Uterus (tissue), 4 donors: ENCODE results near the gene EML3. TPM values are rescaled to one million over a fixed set of nuclear protein-coding genes. Genes with fewer than 3 reads are reported as not detected.

Source experiments
- DNase-seq, 2 donors: peaks; one replicate each; pipeline ENCODE4 v3.0.0-alpha.2; 2019 to 2020
- H3K27ac ChIP-seq, 2 donors: fragments of 200-600 bp; sonication (generic); 1 replicate in 1 of 2; 2 replicates in 1 of 2; pipeline ENCODE4 v1.5.1; 2016 to 2018
- H3K27me3 ChIP-seq, 2 donors: fragments of 200-600 bp; sonication (generic); one replicate each; pipeline ENCODE4 v1.5.1; 2018 to 2019; ENCODE audit warnings: control low read depth in 1 of 2
- H3K36me3 ChIP-seq, 2 donors: fragments of 200-600 bp; sonication (generic); one replicate each; pipeline ENCODE4 v1.5.1; 2019; ENCODE audit warnings: control low read depth in 1 of 2
- H3K4me1 ChIP-seq, 2 donors: fragments of 200-600 bp; sonication (generic); one replicate each; pipeline ENCODE4 v1.5.1; 2018 to 2019; ENCODE audit warnings: control low read depth in 1 of 2
- H3K4me3 ChIP-seq, 2 donors: fragments of 200-600 bp; sonication (generic); 1 replicate in 1 of 2; 2 replicates in 1 of 2; pipeline ENCODE4 v1.5.1; 2018 to 2019; ENCODE audit warnings: mild to moderate bottlenecking in 1 of 2
- H3K9me3 ChIP-seq, 2 donors: fragments of 200-600 bp; sonication (generic); one replicate each; pipeline ENCODE4 v1.5.1; 2019; ENCODE audit warnings: control low read depth in 1 of 2
- POLR2A ChIP-seq, 2 donors: fragments of 450-650 bp; IDR thresholded peaks; one replicate each; pipeline ENCODE4 v1.6.1; 2016; ENCODE audit warnings: antibody characterized with exemption in 2 of 2, mild to moderate bottlenecking in 1 of 2, moderate library complexity in 1 of 2
- intact Hi-C: fragments of 100-400 bp; cut with DNase I; formaldehyde crosslinking; loops from one replicate; pipeline ENCODE4 v1.15.1; 2023; ENCODE audit warnings: low total_unique reads
- total RNA-seq, 4 donors: library from RNA; depleted of rRNA in 3 of 4; stranded (reverse); fragments of >200 nt in 3 of 4; gene quantifications; one replicate each; pipeline versions ENCODE4 v1.1.0 to v1.2.4, GENCODE V29; 2014 to 2023
- TF ChIP-seq, protein P1 (sequence below), 4 experiments: fragments of 200-600 bp in 2 of 4; fragments of 450-650 bp in 2 of 4; sonication (generic) in 2 of 4; IDR thresholded peaks; one replicate each; pipeline ENCODE4 v1.5.1; 2016 to 2019; ENCODE audit warnings: antibody characterized with exemption in 4 of 4, mild to moderate bottlenecking in 2 of 4, moderate library complexity in 1 of 4
- donor health status: DM: yes; HTN: yes; CAD: no.

Gene EML3
- total RNA-seq, 4 donors from 2014 or later, result 17.9 to 126 (median 36.8) TPM

DNA sequence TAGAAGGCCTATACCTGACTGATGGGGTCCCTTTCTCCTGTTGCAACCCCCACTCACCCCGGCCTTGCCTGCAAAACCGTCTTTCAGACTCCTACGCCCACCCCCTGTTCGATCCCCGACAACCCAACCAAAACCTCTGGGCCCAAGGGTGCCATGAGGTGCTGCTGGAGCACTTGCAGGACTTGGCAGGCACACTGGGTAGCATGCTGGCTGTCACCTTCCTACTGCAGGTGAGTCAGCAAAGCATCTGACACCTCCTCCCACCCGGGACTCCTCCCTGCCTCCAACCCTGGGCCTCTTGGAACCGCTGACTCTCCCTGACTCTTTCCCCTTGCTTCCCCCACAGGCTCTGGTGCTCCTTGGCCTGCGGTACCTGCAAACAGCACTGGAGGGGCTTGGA, 1.7 kb upstream of the EML3 start:
- Histone ChIP-seq H3K9me3 (no peaks in the 10 kb centered on the region), H3K27ac (peak overlapping the region in 1 of 2 donors; percentile 99), H3K4me1 (peaks cover 0 to 10% of the 10 kb centered on the region in 2 donors), H3K27me3 (no peaks in the 10 kb centered on the region), H3K36me3 (no peaks in the 10 kb centered on the region), H3K4me3 (no peak overlapping the region)
- no peak for DNase-seq
- intact Hi-C loops, result no loop called here
- TF ChIP-seq POLR2A (IDR thresholded peaks at IDR 0.05), result no peak
- TF ChIP-seq, protein P1, sequence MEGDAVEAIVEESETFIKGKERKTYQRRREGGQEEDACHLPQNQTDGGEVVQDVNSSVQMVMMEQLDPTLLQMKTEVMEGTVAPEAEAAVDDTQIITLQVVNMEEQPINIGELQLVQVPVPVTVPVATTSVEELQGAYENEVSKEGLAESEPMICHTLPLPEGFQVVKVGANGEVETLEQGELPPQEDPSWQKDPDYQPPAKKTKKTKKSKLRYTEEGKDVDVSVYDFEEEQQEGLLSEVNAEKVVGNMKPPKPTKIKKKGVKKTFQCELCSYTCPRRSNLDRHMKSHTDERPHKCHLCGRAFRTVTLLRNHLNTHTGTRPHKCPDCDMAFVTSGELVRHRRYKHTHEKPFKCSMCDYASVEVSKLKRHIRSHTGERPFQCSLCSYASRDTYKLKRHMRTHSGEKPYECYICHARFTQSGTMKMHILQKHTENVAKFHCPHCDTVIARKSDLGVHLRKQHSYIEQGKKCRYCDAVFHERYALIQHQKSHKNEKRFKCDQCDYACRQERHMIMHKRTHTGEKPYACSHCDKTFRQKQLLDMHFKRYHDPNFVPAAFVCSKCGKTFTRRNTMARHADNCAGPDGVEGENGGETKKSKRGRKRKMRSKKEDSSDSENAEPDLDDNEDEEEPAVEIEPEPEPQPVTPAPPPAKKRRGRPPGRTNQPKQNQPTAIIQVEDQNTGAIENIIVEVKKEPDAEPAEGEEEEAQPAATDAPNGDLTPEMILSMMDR (IDR thresholded peaks at IDR 0.05), result no peak

DNA sequence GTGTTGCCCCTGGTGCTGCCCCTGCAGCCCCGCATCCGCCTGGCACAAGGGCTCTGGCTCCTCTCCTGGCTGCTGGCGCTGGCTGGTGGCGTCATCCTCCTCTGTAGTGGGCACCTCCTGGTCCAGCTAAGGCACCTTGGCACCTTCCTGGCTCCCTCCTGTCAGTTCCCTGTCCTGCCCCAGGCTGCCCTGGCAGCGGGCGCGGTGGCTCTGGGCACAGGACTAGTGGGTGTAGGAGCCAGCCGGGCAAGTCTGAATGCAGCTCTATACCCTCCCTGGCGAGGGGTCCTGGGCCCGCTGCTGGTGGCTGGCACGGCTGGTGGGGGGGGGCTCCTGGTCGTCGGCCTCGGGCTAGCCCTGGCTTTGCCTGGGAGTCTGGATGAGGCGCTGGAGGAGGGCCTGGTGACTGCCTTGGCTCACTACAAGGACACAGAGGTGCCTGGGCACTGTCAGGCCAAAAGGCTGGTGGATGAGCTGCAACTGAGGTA, 760 bp upstream of the EML3 start:
- Histone ChIP-seq H3K9me3 (no peaks in the 10 kb centered on the region), H3K4me3 (peak overlapping the region in 1 of 2 donors; percentile 97), H3K27ac (peak overlapping the region; percentile 93 to 99), H3K36me3 (no peaks in the 10 kb centered on the region), H3K27me3 (no peaks in the 10 kb centered on the region), H3K4me1 (peaks cover 0 to 10% of the 10 kb centered on the region in 2 donors)
- no peak for DNase-seq
- intact Hi-C loops, result no loop called here
- TF ChIP-seq, protein P1 (IDR thresholded peaks at IDR 0.05), result no peak
- TF ChIP-seq POLR2A (IDR thresholded peaks at IDR 0.05), result peak in 1 of 2 donors; percentile 4

DNA sequence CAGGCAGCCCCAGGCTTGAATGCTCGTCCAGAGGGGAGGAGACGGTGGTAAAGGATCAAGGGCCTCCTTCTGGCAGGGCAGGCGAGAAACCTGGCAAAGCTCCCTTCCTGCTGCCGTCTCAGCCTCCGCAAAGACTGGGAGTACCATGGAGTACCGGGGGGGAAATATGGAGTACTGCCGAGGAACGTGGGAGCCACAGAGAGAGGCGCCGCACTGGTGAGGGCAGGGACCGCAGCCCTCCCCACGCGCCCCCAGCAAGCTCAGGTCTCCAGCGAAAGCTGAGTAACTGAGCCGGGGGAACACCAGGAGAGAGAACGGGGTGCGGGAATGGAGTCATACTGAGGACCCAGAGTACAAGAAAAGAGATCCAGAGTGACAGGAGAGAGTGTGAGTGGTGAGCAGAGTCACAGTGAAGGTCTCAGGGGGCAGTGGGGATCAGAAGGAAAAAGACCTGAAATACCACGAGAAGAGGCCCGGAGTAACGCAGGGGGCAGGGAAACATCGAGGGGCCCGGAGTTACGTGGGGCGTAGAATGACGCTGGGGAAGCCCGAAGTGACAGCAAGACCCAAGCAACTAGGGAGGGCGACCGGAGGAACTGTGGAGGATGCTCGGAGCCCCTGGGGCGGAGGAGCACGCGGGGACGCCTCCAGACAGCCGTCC, 740 bp downstream of the EML3 start:
- TF ChIP-seq, protein P1 (IDR thresholded peaks at IDR 0.05), result peak in 1 of 4 experiments; percentile 14
- peak in 1 of 2 donors; percentile 9 for TF ChIP-seq POLR2A (IDR thresholded peaks at IDR 0.05)
- peak; percentile 74 for DNase-seq
- Histone ChIP-seq H3K27me3 (no peaks in the 10 kb centered on the region), H3K36me3 (no peaks in the 10 kb centered on the region), H3K4me3 (peak overlapping the region; percentile 44 to 97), H3K9me3 (no peaks in the 10 kb centered on the region), H3K27ac (peak overlapping the region; percentile 93 to 99), H3K4me1 (peaks cover 0 to 10% of the 10 kb centered on the region in 2 donors)
- intact Hi-C loops, result no loop called here

DNA sequence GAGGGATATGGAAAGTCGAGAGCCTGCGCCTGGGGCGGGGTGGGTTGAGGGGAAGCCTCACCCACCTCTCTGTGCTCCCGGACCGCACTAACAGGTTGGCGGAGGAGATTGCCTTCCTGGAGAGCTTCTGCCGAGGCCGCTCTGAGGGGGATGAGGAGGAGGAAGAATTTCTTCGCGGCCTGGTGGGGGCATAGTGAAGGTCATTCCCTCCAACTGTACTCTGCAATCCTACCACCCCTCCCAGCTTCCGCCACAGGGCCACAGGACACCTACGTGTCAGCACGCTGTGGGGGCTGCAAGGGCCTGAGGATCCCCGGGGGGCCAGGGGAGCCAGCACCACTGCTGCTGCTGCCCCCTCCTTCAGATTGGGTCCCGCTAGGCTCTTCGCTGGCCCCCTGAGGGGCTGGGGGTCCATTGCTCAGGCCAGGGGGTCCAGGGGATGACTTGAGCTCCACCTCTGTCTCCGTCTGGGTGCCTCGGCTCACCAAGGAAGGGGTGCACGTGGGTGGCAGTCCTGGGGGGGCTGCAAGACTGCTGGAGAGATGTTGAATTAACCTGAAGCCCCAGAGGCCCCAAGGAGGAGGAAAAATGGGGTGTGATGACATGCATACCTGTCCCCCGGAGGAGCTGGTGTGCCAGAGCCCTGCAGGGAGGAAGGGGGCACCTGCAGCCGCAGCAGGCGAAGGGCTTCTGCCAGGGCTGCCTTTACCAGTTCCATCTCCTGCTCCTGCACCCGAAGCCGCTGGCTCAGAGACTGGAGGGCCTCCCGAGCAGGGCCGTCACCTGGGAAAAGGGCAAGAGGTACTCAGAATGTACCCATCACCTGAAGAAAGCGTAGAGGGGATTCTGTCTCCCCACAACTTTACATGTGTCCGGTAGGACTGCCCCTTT, 1.5 kb downstream of the EML3 start:
- H3K27ac ChIP-seq, result peak overlapping the region; percentile 93 to 99
- no peaks in the 10 kb centered on the region for H3K27me3 ChIP-seq
- TF ChIP-seq, protein P1 (IDR thresholded peaks at IDR 0.05), result no peak
- TF ChIP-seq POLR2A (IDR thresholded peaks at IDR 0.05), result no peak
- no peaks in the 10 kb centered on the region for H3K9me3 ChIP-seq
- H3K4me1 ChIP-seq, result peaks cover 0 to 10% of the 10 kb centered on the region in 2 donors
- intact Hi-C loops, result no loop called here
- no peak for DNase-seq
- no peaks in the 10 kb centered on the region for H3K36me3 ChIP-seq
- peak overlapping the region; percentile 44 to 97 for H3K4me3 ChIP-seq
